ENCODE results near the gene SCNN1A. TPM values are rescaled to one million over a fixed set of nuclear protein-coding genes. Genes with fewer than 3 reads are reported as not detected.

SCNN1A gene
- total RNA-seq, 1 experiment from 2014 or later, result 136 TPM

GRCh38 chr12:6303071-6303470 is 72.3 kb downstream of the SCNN1A start:
- ChIA-PET POLR2A (interaction anchor here (1.0 kb wide), 1 partner anchor 9 kb away, joined by 3 read pairs; no protein-coding TSS in a partner anchor), CTCF (interaction anchor here (1.0 kb wide), 1 partner anchor 314 kb away, joined by 3 read pairs; no protein-coding TSS in a partner anchor)
- intact Hi-C loops (cut with micrococcal nuclease), result no loop called here
- peaks cover 15% of the 10 kb centered on the region for H3K27me3 Mint-ChIP-seq (ENCODE audit: insufficient read depth, unreplicated experiment)
- no peaks in the 10 kb centered on the region for H3K9me3 Mint-ChIP-seq (ENCODE audit: unreplicated experiment)
- TF ChIP-seq, protein P1, sequence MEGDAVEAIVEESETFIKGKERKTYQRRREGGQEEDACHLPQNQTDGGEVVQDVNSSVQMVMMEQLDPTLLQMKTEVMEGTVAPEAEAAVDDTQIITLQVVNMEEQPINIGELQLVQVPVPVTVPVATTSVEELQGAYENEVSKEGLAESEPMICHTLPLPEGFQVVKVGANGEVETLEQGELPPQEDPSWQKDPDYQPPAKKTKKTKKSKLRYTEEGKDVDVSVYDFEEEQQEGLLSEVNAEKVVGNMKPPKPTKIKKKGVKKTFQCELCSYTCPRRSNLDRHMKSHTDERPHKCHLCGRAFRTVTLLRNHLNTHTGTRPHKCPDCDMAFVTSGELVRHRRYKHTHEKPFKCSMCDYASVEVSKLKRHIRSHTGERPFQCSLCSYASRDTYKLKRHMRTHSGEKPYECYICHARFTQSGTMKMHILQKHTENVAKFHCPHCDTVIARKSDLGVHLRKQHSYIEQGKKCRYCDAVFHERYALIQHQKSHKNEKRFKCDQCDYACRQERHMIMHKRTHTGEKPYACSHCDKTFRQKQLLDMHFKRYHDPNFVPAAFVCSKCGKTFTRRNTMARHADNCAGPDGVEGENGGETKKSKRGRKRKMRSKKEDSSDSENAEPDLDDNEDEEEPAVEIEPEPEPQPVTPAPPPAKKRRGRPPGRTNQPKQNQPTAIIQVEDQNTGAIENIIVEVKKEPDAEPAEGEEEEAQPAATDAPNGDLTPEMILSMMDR (IDR thresholded peaks at IDR 0.05; ENCODE audit: unreplicated experiment), result no peak
- no peak for DNase-seq (ENCODE audit: unreplicated experiment)
- no peak overlapping the region for H3K4me3 Mint-ChIP-seq (ENCODE audit: unreplicated experiment)
- no TSS peak for BruUV-seq (replicated peaks)
- peaks cover 6% of the 10 kb centered on the region for H3K4me1 Mint-ChIP-seq (ENCODE audit: insufficient read depth, unreplicated experiment)
- H3K27ac Mint-ChIP-seq (ENCODE audit: low read depth, unreplicated experiment), result peak overlapping the region; percentile 17
- H3K36me3 Mint-ChIP-seq (ENCODE audit: insufficient read depth, unreplicated experiment), result no peaks in the 10 kb centered on the region

DNA sequence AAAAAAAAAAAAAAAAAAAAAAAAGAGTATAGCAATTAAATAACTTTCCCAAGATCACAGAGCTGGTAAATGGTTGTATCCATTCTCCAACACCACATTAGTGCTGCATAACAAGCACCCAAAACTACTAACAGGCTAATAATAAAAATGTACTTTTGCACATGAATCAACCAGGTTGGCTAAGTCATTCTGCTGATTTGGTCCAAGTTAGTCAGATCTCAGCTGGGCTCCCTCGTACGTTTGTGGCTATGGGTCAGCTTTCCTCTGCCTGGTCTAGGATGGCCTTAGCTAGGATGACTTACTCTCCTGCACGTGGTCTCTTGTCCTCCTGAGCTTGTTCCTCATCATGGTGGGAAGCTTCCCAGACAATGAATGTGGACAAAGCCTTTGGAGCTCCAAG is 72.7 kb downstream of the SCNN1A start:
- H3K27ac Mint-ChIP-seq (ENCODE audit: low read depth, unreplicated experiment), result peak overlapping the region; percentile 17
- H3K4me3 Mint-ChIP-seq (ENCODE audit: unreplicated experiment), result no peak overlapping the region
- no peaks in the 10 kb centered on the region for H3K36me3 Mint-ChIP-seq (ENCODE audit: insufficient read depth, unreplicated experiment)
- peaks cover 6% of the 10 kb centered on the region for H3K4me1 Mint-ChIP-seq (ENCODE audit: insufficient read depth, unreplicated experiment)
- CTCF ChIA-PET, result interaction anchor here (1.0 to 1.2 kb wide), 2 partner anchors 163 to 313 kb away, joined by 3 to 4 read pairs; no protein-coding TSS in a partner anchor
- no peak for DNase-seq (ENCODE audit: unreplicated experiment)
- TF ChIP-seq, protein P1 (IDR thresholded peaks at IDR 0.05; ENCODE audit: unreplicated experiment), result no peak
- no TSS peak for BruUV-seq (replicated peaks)
- no peaks in the 10 kb centered on the region for H3K9me3 Mint-ChIP-seq (ENCODE audit: unreplicated experiment)
- peaks cover 15% of the 10 kb centered on the region for H3K27me3 Mint-ChIP-seq (ENCODE audit: insufficient read depth, unreplicated experiment)
- POLR2A ChIA-PET, result interaction anchor here (1.0 kb wide), 1 partner anchor 8 kb away, joined by 3 read pairs; no protein-coding TSS in a partner anchor
- intact Hi-C loops (cut with micrococcal nuclease), result no loop called here

- Mint-ChIP-seq H3K4me3 (ENCODE audit: unreplicated experiment) (no peak overlapping the region), H3K4me1 (ENCODE audit: insufficient read depth, unreplicated experiment) (peaks cover 6% of the 10 kb centered on the region), H3K36me3 (ENCODE audit: insufficient read depth, unreplicated experiment) (no peaks in the 10 kb centered on the region), H3K27me3 (ENCODE audit: insufficient read depth, unreplicated experiment) (peaks cover 15% of the 10 kb centered on the region), H3K27ac (ENCODE audit: low read depth, unreplicated experiment) (no peak overlapping the region), H3K9me3 (ENCODE audit: unreplicated experiment) (no peaks in the 10 kb centered on the region)
- CTCF ChIA-PET, result interaction anchor here (1.2 kb wide), 1 partner anchor 164 kb away, joined by 4 read pairs; no protein-coding TSS in a partner anchor
- no peak for DNase-seq (ENCODE audit: unreplicated experiment)
- BruUV-seq (replicated peaks), result no TSS peak
- TF ChIP-seq, protein P1 (IDR thresholded peaks at IDR 0.05; ENCODE audit: unreplicated experiment), result no peak
- POLR2A ChIA-PET, result no interaction called here
- intact Hi-C loops (cut with micrococcal nuclease), result no loop called here
These were observed 73.6 kb downstream of the SCNN1A start for GRCh38 chr12:6301721-6302120.

DNA sequence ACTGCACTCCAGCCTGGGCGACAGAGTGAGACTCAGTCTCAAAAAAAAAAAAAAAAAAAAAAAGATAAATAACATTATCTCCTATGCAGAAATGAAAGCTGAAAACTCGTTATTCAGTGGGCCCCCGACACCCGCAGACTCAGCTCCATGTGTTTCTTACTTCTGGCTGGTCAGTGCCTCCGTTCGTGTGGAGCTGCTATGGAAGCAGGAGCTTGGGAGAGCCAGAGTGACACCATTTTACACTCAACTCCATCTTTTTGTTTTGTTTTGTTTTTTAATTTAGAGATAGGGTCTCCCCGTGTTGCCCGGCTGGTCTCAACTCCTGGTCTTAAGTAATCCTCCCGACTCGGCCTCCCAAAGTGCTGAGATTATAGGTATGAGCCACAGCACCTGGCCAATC is 78.2 kb downstream of the SCNN1A start:
- Mint-ChIP-seq H3K4me1 (ENCODE audit: insufficient read depth, unreplicated experiment) (peaks cover 18% of the 10 kb centered on the region), H3K4me3 (ENCODE audit: unreplicated experiment) (no peak overlapping the region), H3K36me3 (ENCODE audit: insufficient read depth, unreplicated experiment) (peaks cover 10% of the 10 kb centered on the region), H3K27ac (ENCODE audit: low read depth, unreplicated experiment) (peak overlapping the region; percentile 19), H3K27me3 (ENCODE audit: insufficient read depth, unreplicated experiment) (no peaks in the 10 kb centered on the region), H3K9me3 (ENCODE audit: unreplicated experiment) (no peaks in the 10 kb centered on the region)
- intact Hi-C loops (cut with micrococcal nuclease), result no loop called here
- BruUV-seq (replicated peaks), result no TSS peak
- no peak for DNase-seq (ENCODE audit: unreplicated experiment)
- CTCF ChIA-PET, result no interaction called here
- TF ChIP-seq, protein P1 (IDR thresholded peaks at IDR 0.05; ENCODE audit: unreplicated experiment), result no peak
- POLR2A ChIA-PET, result interaction anchor here (1.4 kb wide), 1 partner anchor 19 kb away, joined by 3 read pairs; no protein-coding TSS in a partner anchor

Other genes with a start within 250 kb of the SCNN1A start
- 31.1 and 40.7 TPM in 2 replicates for gene CD9, start 175.2 kb downstream of the SCNN1A start, total RNA-seq (2022)
- not detected in 2 replicates for gene PLEKHG6, start 64.9 kb downstream of the SCNN1A start, total RNA-seq (2022)
- gene TNFRSF1A, start 33.5 kb downstream of the SCNN1A start, total RNA-seq (2022), result 103 and 110 TPM in 2 replicates
- 158 and 169 TPM in 2 replicates for gene LTBR, start 8.6 kb upstream of the SCNN1A start, total RNA-seq (2022)
- not detected in 2 replicates for gene CD27, start 69.4 kb upstream of the SCNN1A start, total RNA-seq (2022)
- gene TAPBPL, start 76.5 kb upstream of the SCNN1A start, total RNA-seq (2022), result 8.1 and 9.3 TPM in 2 replicates
- 2.5 and 2.9 TPM in 2 replicates for gene VAMP1, start 95.1 kb upstream of the SCNN1A start, total RNA-seq (2022)
- 230 and 314 TPM in 2 replicates for gene MRPL51, start 117.7 kb upstream of the SCNN1A start, total RNA-seq (2022)
- gene NCAPD2, start 118.5 kb upstream of the SCNN1A start, total RNA-seq (2022), result 31.9 and 52.0 TPM in 2 replicates
- 2,995 and 4,097 TPM in 2 replicates for gene GAPDH, start 159.0 kb upstream of the SCNN1A start, total RNA-seq (2022)
- 0.49 and 1.1 TPM in 2 replicates for gene IFFO1, start 180.5 kb upstream of the SCNN1A start, total RNA-seq (2022)
- gene NOP2, start 192.7 kb upstream of the SCNN1A start, total RNA-seq (2022), result 97.1 and 108 TPM in 2 replicates
- 135 and 151 TPM in 2 replicates for gene CHD4, start 231.8 kb upstream of the SCNN1A start, total RNA-seq (2022)

Data from MCF 10A (cell line).